Brain microvascular endothelial cell (primary cell): ENCODE results near the gene LSAMP.

Experiments used
- DNase-seq: peaks from one replicate; pipeline ENCODE4 v3.0.0-alpha.2; 2020
- H3K27ac ChIP-seq: fragments of 250-450 bp; sonication (Bioruptor Pico); 2 replicates; pipeline ENCODE4 v1.5.1; 2020; ENCODE audit warnings: mild to moderate bottlenecking, moderate library complexity
- H3K27me3 ChIP-seq: fragments of 250-450 bp; sonication (Bioruptor Pico); replicated peaks from 2 replicates; pipeline ENCODE4 v1.5.1; 2020; ENCODE audit warnings: mild to moderate bottlenecking
- H3K36me3 ChIP-seq: fragments of 250-450 bp; sonication (Bioruptor Pico); replicated peaks from 2 replicates; pipeline ENCODE4 v1.5.1; 2020; ENCODE audit warnings: mild to moderate bottlenecking
- H3K4me3 ChIP-seq: 2 replicates; pipeline ENCODE4 v1.5.1; 2011; ENCODE audit warnings: low read depth, mild to moderate bottlenecking, control low read depth, low read length, moderate library complexity
- CTCF ChIP-seq: IDR thresholded peaks from 2 replicates; pipeline ENCODE4 v1.5.1; 2011; ENCODE audit warnings: low read depth, mild to moderate bottlenecking, moderate library complexity, low read length, control low read depth, inconsistent platforms; ENCODE audit errors: missing control alignments
- in situ Hi-C: cut with HindIII; loops from 2 replicates; pipeline ENCODE4 v1.10.0; 2017; ENCODE audit warnings: low sequenced_read_pairs, low pct_ligation_motif_present

LSAMP gene

GRCh38 chr3:116139641-116140040 is 305.6 kb downstream of the LSAMP start:
- in situ Hi-C loops = no loop called here
- DNase-seq = peak; percentile 7
- Histone ChIP-seq H3K27ac (no peak overlapping the region), H3K36me3 (no peaks in the 10 kb centered on the region), H3K4me3 (no peak overlapping the region), H3K27me3 (no peaks in the 10 kb centered on the region)
- no peak for TF ChIP-seq CTCF

- peak; percentile 57 for DNase-seq
- no peak overlapping the region for H3K4me3 ChIP-seq
- no peak overlapping the region for H3K27ac ChIP-seq
- in situ Hi-C loops = no loop called here
- H3K36me3 ChIP-seq = no peaks in the 10 kb centered on the region
- H3K27me3 ChIP-seq = no peaks in the 10 kb centered on the region
- TF ChIP-seq CTCF = no peak
These were observed 309.7 kb downstream of the LSAMP start for GRCh38 chr3:116135457-116136085.

GRCh38 chr3:116129187-116129946 is 315.9 kb downstream of the LSAMP start:
- no peak for TF ChIP-seq CTCF
- Histone ChIP-seq H3K27me3 (no peaks in the 10 kb centered on the region), H3K36me3 (no peaks in the 10 kb centered on the region), H3K27ac (no peak overlapping the region), H3K4me3 (no peak overlapping the region)
- in situ Hi-C loops = no loop called here
- DNase-seq = no peak

GRCh38 chr3:116127464-116127863 is 317.8 kb downstream of the LSAMP start:
- H3K27ac ChIP-seq = no peak overlapping the region
- no peak for TF ChIP-seq CTCF
- H3K4me3 ChIP-seq = no peak overlapping the region
- in situ Hi-C loops = no loop called here
- no peak for DNase-seq
- no peaks in the 10 kb centered on the region for H3K27me3 ChIP-seq
- H3K36me3 ChIP-seq = no peaks in the 10 kb centered on the region

- Histone ChIP-seq H3K4me3 (no peak overlapping the region), H3K27ac (no peak overlapping the region), H3K36me3 (no peaks in the 10 kb centered on the region), H3K27me3 (no peaks in the 10 kb centered on the region)
- in situ Hi-C loops = no loop called here
- DNase-seq = no peak
- TF ChIP-seq CTCF = no peak
These were observed 321.1 kb downstream of the LSAMP start for GRCh38 chr3:116124166-116124565.
